HG02610 (cell line): ENCODE data around the gene GIMAP2.
A peak's percentile ranks its signal among the peaks of the same experiment; 100 is the strongest.
"Not testable (repeated sequence)": the region's sequence is repeated elsewhere in the genome, so short reads cannot be mapped to it uniquely, and the experiment has no call there.

Source experiments
- ATAC-seq: cut with Tn5 transposase; IDR thresholded peaks from one replicate; pipeline ENCODE4 v1.9.1; 2021; ENCODE audit warnings: mild to moderate bottlenecking, moderate library complexity; ENCODE audit not compliant: unreplicated experiment

Gene GIMAP2

GRCh38 chr7:150685219-150686029, at the start of gene GIMAP2:
Gene GIMAP2 (plus strand): TSS chr7:150685706. CDS start chr7:150687060, 1,354 bp downstream.
- ATAC-seq: peak; percentile 93

GRCh38 chr7:150641854-150642253, 43.7 kb upstream of the GIMAP2 start:
- no peak for ATAC-seq

- ATAC-seq: no peak
Measured at GRCh38 chr7:150642926-150643325, 42.6 kb upstream of the GIMAP2 start.

- ATAC-seq: no peak
Measured at GRCh38 chr7:150645259-150646020, 40.1 kb upstream of the GIMAP2 start.

GRCh38 chr7:150648353-150649079, 37.0 kb upstream of the GIMAP2 start:
- ATAC-seq: no peak

- ATAC-seq: no peak
Measured at GRCh38 chr7:150649080-150649385, 36.5 kb upstream of the GIMAP2 start.

GRCh38 chr7:150654692-150655091, 30.8 kb upstream of the GIMAP2 start:
- no peak for ATAC-seq

- no peak for ATAC-seq
Measured at GRCh38 chr7:150656047-150656446, 29.5 kb upstream of the GIMAP2 start.

- no peak for ATAC-seq
Measured at GRCh38 chr7:150657526-150657925, 28.0 kb upstream of the GIMAP2 start.

- no peak for ATAC-seq
Measured at GRCh38 chr7:150660939-150661613, 24.4 kb upstream of the GIMAP2 start.

GRCh38 chr7:150662821-150663220, 22.7 kb upstream of the GIMAP2 start:
- ATAC-seq: not testable (repeated sequence)

GRCh38 chr7:150663802-150664494, 21.6 kb upstream of the GIMAP2 start:
- no peak for ATAC-seq

GRCh38 chr7:150665089-150665748, 20.3 kb upstream of the GIMAP2 start:
- no peak for ATAC-seq

- ATAC-seq: no peak
Measured at GRCh38 chr7:150665896-150666295, 19.6 kb upstream of the GIMAP2 start.

GRCh38 chr7:150666412-150666811, 19.1 kb upstream of the GIMAP2 start:
- no peak for ATAC-seq

GRCh38 chr7:150668472-150668911, 17.0 kb upstream of the GIMAP2 start:
- ATAC-seq: peak; percentile 82

- ATAC-seq: no peak
Measured at GRCh38 chr7:150668977-150669376, 16.5 kb upstream of the GIMAP2 start.

GRCh38 chr7:150671798-150672585, 13.5 kb upstream of the GIMAP2 start:
- not testable (repeated sequence) for ATAC-seq

GRCh38 chr7:150675714-150676113, 9.8 kb upstream of the GIMAP2 start:
- ATAC-seq: no peak
